ENCODE results near the gene ISG15. TPM values are rescaled to one million over a fixed set of nuclear protein-coding genes. Genes with fewer than 3 reads are reported as not detected.

The ISG15 gene
- 17.4 and 22.3 TPM in 2 replicates for total RNA-seq
- long read RNA-seq, partial matches to known transcripts, result 0 of 4 reads
- long read RNA-seq, other reads (novel, unspliced or antisense), result 1 of 4 reads

GRCh38 chr1:1013105-1013921 lies at the start of gene ISG15:
TSS of gene ISG15 (plus strand) at chr1:1013497. CDS start at chr1:1013574, 77 bp downstream.
- peak; percentile 14 for TF ChIP-seq CTCF (conservative IDR thresholded peaks at IDR 0.05)
- Mint-ChIP-seq H3K9me3 (no peaks in the 10 kb centered on the region), H3K36me3 (ENCODE audit: low read depth) (peaks cover 2% of the 10 kb centered on the region), H3K27ac (ENCODE audit: unreplicated experiment) (peak within 1 kb of the TSS; percentile 81), H3K4me3 (peak within 1 kb of the TSS; percentile 91), H3K27me3 (ENCODE audit: low read depth) (peaks cover 4% of the 10 kb centered on the region), H3K4me1 (peaks cover 28% of the 10 kb centered on the region)
- peak; percentile 62 for DNase-seq (ENCODE audit: low read depth, low spot score)

- no peak for DNase-seq (ENCODE audit: low read depth, low spot score)
- H3K4me3 Mint-ChIP-seq, result peak overlapping the region; percentile 47
- TF ChIP-seq CTCF (conservative IDR thresholded peaks at IDR 0.05), result no peak
- no peaks in the 10 kb centered on the region for H3K36me3 Mint-ChIP-seq (ENCODE audit: low read depth)
- no peaks in the 10 kb centered on the region for H3K9me3 Mint-ChIP-seq
- H3K27me3 Mint-ChIP-seq (ENCODE audit: low read depth), result peaks cover 33% of the 10 kb centered on the region
- no peaks in the 10 kb centered on the region for H3K4me1 Mint-ChIP-seq
- no peak overlapping the region for H3K27ac Mint-ChIP-seq (ENCODE audit: unreplicated experiment)
Measured at GRCh38 chr1:963746-964525, 49.4 kb upstream of the ISG15 start.

GRCh38 chr1:964691-965525 lies 48.4 kb upstream of the ISG15 start:
- Mint-ChIP-seq H3K4me1 (no peaks in the 10 kb centered on the region), H3K36me3 (ENCODE audit: low read depth) (no peaks in the 10 kb centered on the region), H3K4me3 (peak overlapping the region; percentile 78), H3K27ac (ENCODE audit: unreplicated experiment) (no peak overlapping the region), H3K27me3 (ENCODE audit: low read depth) (peaks cover 43% of the 10 kb centered on the region), H3K9me3 (no peaks in the 10 kb centered on the region)
- no peak for DNase-seq (ENCODE audit: low read depth, low spot score)
- no peak for TF ChIP-seq CTCF (conservative IDR thresholded peaks at IDR 0.05)

GRCh38 chr1:965526-966134 lies 47.7 kb upstream of the ISG15 start:
- H3K27ac Mint-ChIP-seq (ENCODE audit: unreplicated experiment), result no peak overlapping the region
- peak overlapping the region; percentile 31 for H3K4me3 Mint-ChIP-seq
- TF ChIP-seq CTCF (conservative IDR thresholded peaks at IDR 0.05), result no peak
- peaks cover 46% of the 10 kb centered on the region for H3K27me3 Mint-ChIP-seq (ENCODE audit: low read depth)
- H3K36me3 Mint-ChIP-seq (ENCODE audit: low read depth), result no peaks in the 10 kb centered on the region
- DNase-seq (ENCODE audit: low read depth, low spot score), result no peak
- H3K4me1 Mint-ChIP-seq, result no peaks in the 10 kb centered on the region
- H3K9me3 Mint-ChIP-seq, result no peaks in the 10 kb centered on the region

Data from neural crest cell (in vitro differentiated cells).